ENCODE measurements around the gene MVB12B.

Gene MVB12B

GRCh38 chr9:126532019-126532462 lies 205.4 kb downstream of the MVB12B start:
- ChIA-PET CTCF (interaction anchor here (0.7 to 3.4 kb wide), 6 partner anchors 15 to 41 kb away, joined by 3 to 14 read pairs (median 6); no protein-coding TSS in a partner anchor), POLR2A (ENCODE audit: low non-redundant PET) (interaction anchor here (0.6 kb wide), 1 partner anchor 189 kb away, joined by 7 read pairs; no protein-coding TSS in a partner anchor)
- no peak overlapping the region for H3K27ac ChIP-seq
- DNase-seq (ENCODE audit: low spot score), result no peak
- TF ChIP-seq, protein P1, sequence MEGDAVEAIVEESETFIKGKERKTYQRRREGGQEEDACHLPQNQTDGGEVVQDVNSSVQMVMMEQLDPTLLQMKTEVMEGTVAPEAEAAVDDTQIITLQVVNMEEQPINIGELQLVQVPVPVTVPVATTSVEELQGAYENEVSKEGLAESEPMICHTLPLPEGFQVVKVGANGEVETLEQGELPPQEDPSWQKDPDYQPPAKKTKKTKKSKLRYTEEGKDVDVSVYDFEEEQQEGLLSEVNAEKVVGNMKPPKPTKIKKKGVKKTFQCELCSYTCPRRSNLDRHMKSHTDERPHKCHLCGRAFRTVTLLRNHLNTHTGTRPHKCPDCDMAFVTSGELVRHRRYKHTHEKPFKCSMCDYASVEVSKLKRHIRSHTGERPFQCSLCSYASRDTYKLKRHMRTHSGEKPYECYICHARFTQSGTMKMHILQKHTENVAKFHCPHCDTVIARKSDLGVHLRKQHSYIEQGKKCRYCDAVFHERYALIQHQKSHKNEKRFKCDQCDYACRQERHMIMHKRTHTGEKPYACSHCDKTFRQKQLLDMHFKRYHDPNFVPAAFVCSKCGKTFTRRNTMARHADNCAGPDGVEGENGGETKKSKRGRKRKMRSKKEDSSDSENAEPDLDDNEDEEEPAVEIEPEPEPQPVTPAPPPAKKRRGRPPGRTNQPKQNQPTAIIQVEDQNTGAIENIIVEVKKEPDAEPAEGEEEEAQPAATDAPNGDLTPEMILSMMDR (conservative IDR thresholded peaks at IDR 0.05; ENCODE audit: low read depth), result no peak

DNA sequence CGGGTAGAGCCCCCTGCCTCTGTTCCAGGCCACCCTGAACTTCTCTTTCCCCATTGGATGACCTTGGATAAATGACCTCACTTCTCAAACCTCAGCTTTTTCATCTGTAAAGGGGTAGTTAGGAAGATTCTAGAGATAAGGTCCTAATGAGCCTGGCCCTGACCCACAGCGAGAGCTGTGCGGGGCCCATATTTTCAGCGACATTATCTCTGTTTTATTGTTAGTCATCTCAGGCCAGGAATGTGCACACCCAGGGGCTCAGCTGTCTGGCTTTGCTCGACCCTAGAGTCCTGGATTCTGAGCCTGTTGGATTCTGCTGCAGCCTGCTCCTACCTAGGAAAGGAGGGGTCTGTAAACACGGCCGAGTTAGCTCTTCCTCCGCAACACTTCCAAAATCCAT lies 205.9 kb downstream of the MVB12B start:
- ChIA-PET CTCF (interaction anchor here (1.1 to 3.4 kb wide), 5 partner anchors 16 to 41 kb away, joined by 3 to 14 read pairs (median 6); no protein-coding TSS in a partner anchor), POLR2A (ENCODE audit: low non-redundant PET) (interaction anchor here (0.6 kb wide), 1 partner anchor 188 kb away, joined by 7 read pairs; no protein-coding TSS in a partner anchor)
- TF ChIP-seq, protein P1 (conservative IDR thresholded peaks at IDR 0.05; ENCODE audit: low read depth), result no peak
- no peak overlapping the region for H3K27ac ChIP-seq
- DNase-seq (ENCODE audit: low spot score), result no peak

DNA sequence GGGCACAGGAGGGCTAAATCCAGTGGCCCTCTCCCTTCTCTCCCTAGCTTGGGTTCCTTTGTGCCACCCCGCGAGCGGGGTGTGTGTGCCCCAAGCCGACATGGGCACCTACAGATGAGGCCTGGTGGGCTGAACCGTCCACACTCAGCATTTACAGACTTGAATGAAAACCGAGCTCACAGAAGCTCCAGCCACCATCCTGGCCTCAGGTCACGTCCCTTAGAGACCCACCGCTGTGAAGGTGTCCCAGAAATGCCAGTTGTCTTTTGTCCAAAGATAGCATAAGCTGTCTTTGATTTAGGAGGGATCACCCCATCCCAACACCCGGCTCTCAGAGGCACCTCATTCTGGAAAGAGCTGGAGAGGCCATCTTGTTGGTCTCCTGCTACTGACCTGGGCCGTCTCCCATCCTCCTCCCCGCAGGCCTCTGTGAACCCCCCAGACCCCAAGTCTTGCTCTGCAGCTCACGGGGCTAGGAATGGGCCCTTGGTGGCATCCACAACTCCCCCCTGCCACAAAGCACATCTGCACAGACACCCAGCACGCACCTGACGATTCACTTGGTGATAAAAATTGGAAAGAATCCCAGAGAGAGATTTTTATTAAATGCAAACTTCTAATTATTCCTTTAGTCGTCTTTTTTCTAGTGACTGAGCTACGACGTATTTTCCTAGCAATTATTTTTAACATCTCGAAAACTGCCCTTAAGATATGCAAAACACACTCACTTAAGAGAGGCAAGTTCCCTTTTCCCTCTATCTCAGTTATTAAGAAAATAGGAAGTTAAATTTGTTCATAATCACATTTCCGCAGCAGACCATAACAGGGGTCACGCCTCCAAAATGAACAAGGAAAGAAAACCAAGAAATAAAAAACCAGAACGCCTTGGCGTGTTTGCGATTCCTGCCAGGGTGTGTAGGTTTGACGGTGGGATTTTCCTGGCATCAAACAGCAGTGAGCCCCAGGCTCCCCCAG lies 206.6 kb downstream of the MVB12B start:
- DNase-seq (ENCODE audit: low spot score), result no peak
- POLR2A ChIA-PET (ENCODE audit: low non-redundant PET), result no interaction called here
- CTCF ChIA-PET, result interaction anchor here (0.6 to 3.4 kb wide), 6 partner anchors 16 to 893 kb away, joined by 3 to 14 read pairs (median 5); no protein-coding TSS in a partner anchor
- TF ChIP-seq, protein P1 (conservative IDR thresholded peaks at IDR 0.05; ENCODE audit: low read depth), result no peak
- no peak overlapping the region for H3K27ac ChIP-seq

GRCh38 chr9:126533926-126534310 lies 207.3 kb downstream of the MVB12B start:
- H3K27ac ChIP-seq, result no peak overlapping the region
- ChIA-PET CTCF (interaction anchor here (3.4 kb wide), 1 partner anchor 24 kb away, joined by 14 read pairs; no protein-coding TSS in a partner anchor), POLR2A (ENCODE audit: low non-redundant PET) (no interaction called here)
- DNase-seq (ENCODE audit: low spot score), result no peak
- TF ChIP-seq, protein P1 (conservative IDR thresholded peaks at IDR 0.05; ENCODE audit: low read depth), result no peak

GRCh38 chr9:126534431-126535186 lies 208.0 kb downstream of the MVB12B start:
- ChIA-PET CTCF (interaction anchor here (0.6 kb wide), 1 partner anchor 33 kb away, joined by 3 read pairs; no protein-coding TSS in a partner anchor), POLR2A (ENCODE audit: low non-redundant PET) (no interaction called here)
- DNase-seq (ENCODE audit: low spot score), result no peak
- TF ChIP-seq, protein P1 (conservative IDR thresholded peaks at IDR 0.05; ENCODE audit: low read depth), result no peak
- H3K27ac ChIP-seq, result no peak overlapping the region

GRCh38 chr9:126536131-126536530 lies 209.5 kb downstream of the MVB12B start:
- POLR2A ChIA-PET (ENCODE audit: low non-redundant PET), result no interaction called here
- H3K27ac ChIP-seq, result no peak overlapping the region
- TF ChIP-seq, protein P1 (conservative IDR thresholded peaks at IDR 0.05; ENCODE audit: low read depth), result no peak
- CTCF ChIA-PET, result interaction anchor here (0.9 kb wide), 1 partner anchor 22 kb away, joined by 3 read pairs; no protein-coding TSS in a partner anchor
- DNase-seq (ENCODE audit: low spot score), result no peak

Data from RWPE1 (cell line).